Thymus (tissue), 11 donors: ENCODE measurements around the gene PKDREJ. TPM values are rescaled to one million over a fixed set of nuclear protein-coding genes. Genes with fewer than 3 reads are reported as not detected.

ENCODE experiments used
- DNase-seq, 9 donors: peaks; one replicate each; pipeline ENCODE4 v3.0.0-alpha.2; 2013; ENCODE audit warnings: low spot score in 9 of 9, low read depth in 6 of 9, missing footprints in 1 of 9
- H3K27ac ChIP-seq, 2 donors: one replicate each; pipeline ENCODE4 v1.5.1; 2013; ENCODE audit warnings: control low read depth in 1 of 2, low read depth in 1 of 2, low read length in 1 of 2, mild to moderate bottlenecking in 1 of 2, moderate library complexity in 1 of 2
- H3K27me3 ChIP-seq, 2 donors: one replicate each; pipeline ENCODE4 v1.5.1; 2013; ENCODE audit warnings: low read length in 1 of 2; ENCODE audit not compliant: control insufficient read depth in 2 of 2, insufficient read depth in 1 of 2
- H3K36me3 ChIP-seq, 2 donors: one replicate each; pipeline ENCODE4 v1.5.1; 2013; ENCODE audit warnings: low read length in 1 of 2, mild to moderate bottlenecking in 1 of 2, moderate library complexity in 1 of 2; ENCODE audit not compliant: control insufficient read depth in 2 of 2, insufficient read depth in 2 of 2
- H3K4me1 ChIP-seq, 2 donors: one replicate each; pipeline ENCODE4 v1.5.1; 2013; ENCODE audit warnings: low read length in 2 of 2; ENCODE audit not compliant: control insufficient read depth in 2 of 2, insufficient read depth in 2 of 2
- H3K4me3 ChIP-seq, 2 donors: one replicate each; pipeline ENCODE4 v1.5.1; 2013; ENCODE audit warnings: low read length in 2 of 2, control low read depth in 1 of 2, mild to moderate bottlenecking in 1 of 2
- H3K9me3 ChIP-seq, 2 donors: one replicate each; pipeline ENCODE4 v1.5.1; 2013; ENCODE audit warnings: low read length in 1 of 2, mild to moderate bottlenecking in 1 of 2; ENCODE audit not compliant: control insufficient read depth in 2 of 2, insufficient read depth in 1 of 2
- WGBS: extraction: QIAGEN DNeasy Blood & Tissue Kit; methylation state at CpG from one replicate; pipeline ENCODE4 v1.1.7; 2013; 5-methylcytosine and 5-hydroxymethylcytosine counted together
- polyA plus RNA-seq: library from polyadenylated mRNA; stranded (reverse); fragments of 200-250 nt; gene quantifications from one replicate; pipeline ENCODE4 v1.2.3, GENCODE V29; 2013
- total RNA-seq: library from RNA; stranded (reverse); fragments of 120-200 nt; gene quantifications from one replicate; pipeline ENCODE4 v1.2.4, GENCODE V29; 2013
- donor health status: healthy.

PKDREJ gene
- total and polyA plus RNA-seq, 2 donors = 0.02 TPM; not detected in 1

DNA sequence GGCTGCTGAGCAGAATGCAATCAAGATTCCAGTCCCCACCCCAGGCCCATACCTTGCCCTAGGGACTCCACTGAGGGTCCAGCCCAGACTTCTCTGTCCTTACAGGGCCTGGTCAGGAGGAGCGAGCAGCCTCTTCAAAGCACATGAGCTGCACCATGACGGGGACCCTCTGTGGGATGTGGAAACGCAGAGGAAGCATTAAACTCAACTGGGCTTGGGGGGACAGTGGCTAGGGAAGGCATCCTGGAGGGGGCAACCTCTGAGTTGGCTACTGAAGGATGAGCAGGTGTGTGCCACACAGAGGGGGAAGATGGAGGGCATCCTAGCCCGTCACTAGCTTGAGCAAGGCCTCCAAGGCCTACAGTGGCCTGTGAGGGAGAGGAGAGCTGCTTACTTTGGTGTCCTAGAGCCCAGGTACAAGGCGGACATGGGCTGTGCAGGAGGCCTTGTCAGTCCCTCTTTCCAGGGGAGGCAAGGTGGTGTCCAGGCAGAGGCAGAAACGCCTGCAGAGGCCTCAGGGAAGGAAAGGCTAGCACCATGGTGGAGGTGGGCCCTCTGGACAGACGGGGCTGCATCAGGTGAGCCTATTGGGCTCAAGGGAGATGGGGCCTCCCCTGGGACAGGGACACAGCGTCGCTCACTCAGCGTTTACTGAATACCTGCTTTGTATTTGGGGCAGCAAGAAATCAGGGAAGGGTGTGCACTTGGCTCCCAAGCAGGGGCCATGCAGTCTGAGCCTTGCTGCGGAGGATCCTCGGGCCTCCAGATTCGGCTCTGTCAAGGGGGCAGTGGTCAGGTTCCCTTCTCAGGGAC is 18.9 kb upstream of the PKDREJ start:
- H3K27ac ChIP-seq = no peak overlapping the region
- H3K36me3 ChIP-seq = no peaks in the 10 kb centered on the region
- no peaks in the 10 kb centered on the region for H3K4me1 ChIP-seq
- H3K4me3 ChIP-seq = no peak overlapping the region
- no peaks in the 10 kb centered on the region for H3K9me3 ChIP-seq
- no peak for DNase-seq
- no peaks in the 10 kb centered on the region for H3K27me3 ChIP-seq
- WGBS = 98% methylated on average over 13 of the region's 13 CpGs

- Histone ChIP-seq H3K9me3 (no peaks in the 10 kb centered on the region), H3K27ac (no peak overlapping the region), H3K4me1 (no peaks in the 10 kb centered on the region), H3K36me3 (no peaks in the 10 kb centered on the region), H3K4me3 (no peak overlapping the region), H3K27me3 (no peaks in the 10 kb centered on the region)
- 92% methylated on average over 19 of the region's 19 CpGs for WGBS
- DNase-seq = no peak
Observed at GRCh38 chr22:46280999-46281623, 18.0 kb upstream of the PKDREJ start.

DNA sequence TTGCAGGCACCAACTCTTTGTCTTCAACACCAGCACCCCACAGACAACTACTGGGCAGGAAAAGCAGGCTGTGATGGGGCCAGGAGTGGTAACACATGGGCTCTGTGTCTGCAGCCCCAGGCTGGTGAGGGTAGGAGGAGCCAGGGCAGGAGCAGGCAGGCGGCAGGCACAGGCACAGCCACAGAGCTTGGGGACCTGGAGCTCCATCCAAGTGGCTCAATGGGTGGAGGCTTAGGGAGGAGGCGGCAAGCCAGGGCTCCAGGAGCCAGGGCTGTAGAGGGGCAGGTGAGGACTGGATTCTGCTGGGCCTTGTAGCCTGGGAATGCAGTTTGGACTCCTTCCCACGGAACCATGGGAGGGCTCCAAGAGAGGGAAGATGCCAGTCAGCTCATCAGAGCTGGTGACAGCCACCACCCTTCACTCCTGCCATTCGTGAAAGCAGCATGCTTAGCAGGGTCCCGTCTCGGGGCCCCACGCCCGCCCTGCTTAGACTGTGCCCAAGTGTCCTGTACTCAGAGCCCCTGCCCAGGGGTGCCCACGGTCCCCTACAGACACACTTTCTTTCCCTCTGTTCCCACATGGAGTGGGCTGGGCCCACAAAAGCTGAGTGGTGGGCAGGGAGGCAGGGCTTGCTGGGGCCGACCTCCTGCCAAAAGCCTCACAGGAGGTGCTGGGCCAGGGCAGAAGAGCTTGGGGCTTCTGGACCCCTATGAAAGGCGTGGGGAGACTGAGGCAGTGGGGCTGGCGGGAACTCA is 17.1 kb upstream of the PKDREJ start:
- Histone ChIP-seq H3K27me3 (no peaks in the 10 kb centered on the region), H3K4me1 (no peaks in the 10 kb centered on the region), H3K36me3 (no peaks in the 10 kb centered on the region), H3K9me3 (no peaks in the 10 kb centered on the region), H3K27ac (no peak overlapping the region), H3K4me3 (no peak overlapping the region)
- WGBS = 97% methylated on average over 12 of the region's 12 CpGs
- no peak for DNase-seq

DNA sequence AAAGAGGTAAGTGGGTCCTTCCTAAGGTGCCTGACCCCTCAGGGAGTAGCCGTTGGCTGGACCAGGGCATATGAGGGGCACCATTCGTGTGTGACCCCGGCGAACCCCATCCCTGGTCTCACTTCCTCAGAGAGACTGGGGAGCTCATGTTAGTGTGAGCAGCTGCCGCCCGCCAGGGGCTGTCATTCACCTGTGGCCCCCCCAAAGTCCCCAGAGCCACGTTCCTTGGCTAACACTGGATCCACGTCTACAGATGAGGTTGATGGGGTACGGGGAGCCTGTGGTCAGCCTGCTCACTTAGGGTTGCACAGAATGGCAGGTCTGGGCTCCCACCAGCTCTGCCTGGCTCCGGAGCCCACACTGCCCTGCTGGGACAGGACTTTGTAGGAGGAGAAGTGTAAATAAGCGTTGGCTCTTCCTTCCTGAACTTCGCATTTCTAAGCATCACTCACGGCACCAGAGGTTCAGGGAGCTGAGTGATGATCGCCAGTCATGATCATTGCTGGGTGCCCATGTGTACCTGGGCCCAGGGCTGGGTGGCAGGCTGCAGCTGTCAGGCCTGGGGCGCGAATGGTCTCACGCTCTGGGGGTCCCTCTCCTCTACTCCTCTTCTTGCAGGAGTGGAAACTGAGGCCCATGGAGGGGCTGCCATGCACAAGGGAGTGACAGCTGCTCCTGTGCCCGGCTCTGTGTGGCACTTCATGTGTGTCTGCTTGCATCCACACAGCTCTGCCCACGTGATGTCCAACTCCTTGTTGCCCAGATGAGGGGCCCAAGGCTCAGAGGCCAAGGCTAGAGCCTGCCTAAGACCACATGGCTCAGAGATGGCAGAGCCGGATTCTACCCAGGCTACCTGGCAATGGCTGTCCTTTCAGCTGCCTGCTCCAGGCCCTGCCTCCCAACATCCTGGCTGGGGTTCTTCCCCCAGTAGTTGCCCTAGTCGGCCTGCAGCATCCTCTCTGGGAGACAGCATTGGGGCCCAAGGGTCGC is 15.8 kb upstream of the PKDREJ start:
- H3K4me1 ChIP-seq = no peaks in the 10 kb centered on the region
- 97% methylated on average over 22 of the region's 22 CpGs for WGBS
- H3K27ac ChIP-seq = no peak overlapping the region
- H3K9me3 ChIP-seq = no peaks in the 10 kb centered on the region
- H3K36me3 ChIP-seq = no peaks in the 10 kb centered on the region
- no peaks in the 10 kb centered on the region for H3K27me3 ChIP-seq
- no peak overlapping the region for H3K4me3 ChIP-seq
- DNase-seq = no peak

- no peaks in the 10 kb centered on the region for H3K4me1 ChIP-seq
- H3K27me3 ChIP-seq = peaks cover 0 to 4% of the 10 kb centered on the region in 2 donors
- peaks cover 0 to 5% of the 10 kb centered on the region in 2 donors for H3K36me3 ChIP-seq
- H3K9me3 ChIP-seq = no peaks in the 10 kb centered on the region
- H3K27ac ChIP-seq = no peak overlapping the region
- WGBS = 97% methylated on average over 7 of the region's 7 CpGs
- no peak overlapping the region for H3K4me3 ChIP-seq
- no peak for DNase-seq
Observed at GRCh38 chr22:46276563-46276962, 13.4 kb upstream of the PKDREJ start.

GRCh38 chr22:46275455-46276122 is 12.4 kb upstream of the PKDREJ start:
- Histone ChIP-seq H3K9me3 (no peaks in the 10 kb centered on the region), H3K27ac (no peak overlapping the region), H3K36me3 (peaks cover 0 to 5% of the 10 kb centered on the region in 2 donors), H3K4me1 (no peaks in the 10 kb centered on the region), H3K4me3 (no peak overlapping the region), H3K27me3 (peaks cover 0 to 4% of the 10 kb centered on the region in 2 donors)
- DNase-seq = no peak
- WGBS = 93% methylated on average over 3 of the region's 3 CpGs

- DNase-seq = no peak
- Histone ChIP-seq H3K4me3 (no peak overlapping the region), H3K27ac (no peak overlapping the region), H3K27me3 (peaks cover 0 to 11% of the 10 kb centered on the region in 2 donors), H3K4me1 (no peaks in the 10 kb centered on the region), H3K9me3 (no peaks in the 10 kb centered on the region), H3K36me3 (peaks cover 0 to 5% of the 10 kb centered on the region in 2 donors)
- WGBS = 97% methylated on average over 8 of the region's 8 CpGs
Observed at GRCh38 chr22:46274381-46274780, 11.2 kb upstream of the PKDREJ start.

GRCh38 chr22:46273432-46274148 is 10.4 kb upstream of the PKDREJ start:
- no peak overlapping the region for H3K4me3 ChIP-seq
- WGBS = 98% methylated on average over 12 of the region's 12 CpGs
- H3K36me3 ChIP-seq = peaks cover 0 to 5% of the 10 kb centered on the region in 2 donors
- H3K27ac ChIP-seq = no peak overlapping the region
- peaks cover 0 to 19% of the 10 kb centered on the region in 2 donors for H3K27me3 ChIP-seq
- H3K4me1 ChIP-seq = no peaks in the 10 kb centered on the region
- H3K9me3 ChIP-seq = no peaks in the 10 kb centered on the region
- no peak for DNase-seq
